HT-29 (cell line): ENCODE measurements around the gene MRAS. TPM values are rescaled to one million over a fixed set of nuclear protein-coding genes. Genes with fewer than 3 reads are reported as not detected.
"Not testable (repeated sequence)": the region's sequence is repeated elsewhere in the genome, so short reads cannot be mapped to it uniquely, and the experiment has no call there.

Experiments used
- DNase-seq: peaks from one replicate; pipeline ENCODE4 v3.0.0-alpha.2; 2015; ENCODE audit warnings: low spot score
- total RNA-seq: library from RNA; depleted of rRNA; stranded (reverse); fragments of >200 nt; shearing (Covaris generic); gene quantifications from 2 replicates; pipeline ENCODE4 v1.2.3, GENCODE V29; 2014

MRAS gene
- total RNA-seq, 1 experiment from 2014 or later = 1.3 TPM

DNA sequence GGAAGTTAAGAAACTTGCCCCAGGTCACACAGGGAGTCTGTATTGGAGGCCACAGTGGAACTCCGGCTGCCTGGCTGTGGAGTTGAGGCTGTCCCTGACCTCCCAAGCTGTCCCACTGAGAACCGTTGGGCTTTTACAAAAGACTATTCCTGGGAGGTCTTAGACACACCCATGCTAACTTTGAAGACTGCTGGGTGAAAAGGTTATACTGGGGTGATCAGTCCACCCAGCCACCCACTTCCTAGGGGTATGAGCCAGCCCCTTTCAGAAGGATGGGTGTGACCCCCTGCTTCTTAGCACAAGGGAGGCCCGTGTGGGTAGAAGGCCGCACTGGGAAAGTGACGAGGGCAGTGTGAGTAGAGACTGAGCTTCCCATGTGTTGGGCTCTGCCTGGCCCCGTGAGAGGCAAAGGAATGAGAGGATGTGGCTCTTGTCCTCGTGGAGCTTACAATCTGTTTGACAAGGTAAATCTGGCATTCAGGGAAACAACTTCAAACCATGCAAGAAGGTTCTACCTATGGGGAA lies 19.0 kb downstream of the MRAS start:
- DNase-seq = no peak

DNA sequence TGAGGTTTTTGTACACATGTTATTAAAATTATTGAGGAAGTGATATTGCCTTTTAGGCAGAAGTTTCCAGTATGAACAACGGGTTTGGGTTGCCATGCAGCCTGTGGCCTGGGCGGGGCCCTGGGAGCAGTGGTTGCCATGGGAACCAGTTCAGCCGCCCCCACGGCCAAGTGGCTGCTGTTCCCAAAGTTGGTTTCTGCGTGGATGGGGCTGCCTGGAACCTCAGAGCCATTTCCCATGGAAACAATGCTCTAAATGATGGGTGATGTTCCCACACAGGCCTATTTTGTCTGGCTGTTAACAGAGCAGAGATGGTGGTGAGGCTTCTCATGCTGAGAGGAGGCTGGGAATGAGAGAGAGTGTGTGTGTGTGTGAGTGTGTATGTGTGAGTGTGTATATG lies 19.5 kb downstream of the MRAS start:
- no peak for DNase-seq

DNA sequence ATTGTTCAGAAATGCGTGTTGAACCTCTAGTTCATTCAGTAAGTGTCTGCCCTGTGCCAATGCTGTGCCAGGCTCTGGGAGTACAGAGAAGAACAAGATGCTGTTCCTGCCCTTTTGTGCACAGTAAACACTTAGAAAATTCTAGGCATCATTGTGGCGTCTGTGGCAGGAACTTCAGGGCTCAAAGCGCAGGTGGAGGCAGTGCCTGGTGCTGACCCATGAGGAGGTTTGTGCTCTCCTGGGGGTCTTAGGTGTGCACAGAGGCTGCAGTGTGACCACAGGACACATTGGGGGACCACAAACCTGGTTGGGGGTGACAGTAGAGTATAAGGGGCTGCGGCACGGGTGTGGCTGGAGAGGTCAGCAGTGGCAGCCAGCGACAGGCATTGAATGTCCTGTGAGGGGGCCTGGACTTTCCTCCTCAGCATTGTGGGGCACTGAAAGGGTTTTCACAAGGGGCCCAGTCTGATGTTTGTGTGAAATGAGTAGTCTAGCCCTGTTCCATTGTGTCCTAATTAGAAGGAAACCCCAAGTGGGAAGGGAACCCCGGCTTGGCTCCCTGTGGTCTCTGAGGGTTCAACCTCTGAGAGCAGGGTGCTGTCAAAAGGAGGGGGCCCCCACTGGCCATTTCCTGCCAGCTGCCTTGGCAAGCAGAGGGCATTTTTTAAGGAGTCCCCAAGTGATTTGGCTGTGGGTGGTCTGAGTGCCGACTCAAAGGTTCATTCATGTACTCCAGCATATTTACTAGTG lies 20.9 kb downstream of the MRAS start:
- no peak for DNase-seq

DNA sequence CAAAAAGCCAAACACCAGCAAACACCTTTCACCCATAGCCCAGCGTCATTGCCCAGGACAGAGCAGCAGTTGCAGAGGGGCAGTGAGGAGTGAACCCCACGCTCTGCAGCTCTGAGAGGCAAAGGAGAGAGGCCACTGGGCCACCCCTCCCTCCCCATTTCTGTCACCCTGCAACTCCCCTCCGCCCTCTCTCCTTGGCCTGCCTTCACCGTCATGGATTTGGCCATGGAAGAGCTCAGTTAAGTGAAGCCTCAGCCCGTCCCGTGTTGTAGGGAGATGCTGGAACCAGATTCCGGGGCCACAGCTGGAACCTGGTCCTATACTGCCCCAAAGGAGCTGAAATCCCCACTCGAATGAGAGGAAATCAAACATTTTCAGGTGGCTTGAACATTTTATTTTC lies 21.9 kb downstream of the MRAS start:
- DNase-seq = no peak

DNA sequence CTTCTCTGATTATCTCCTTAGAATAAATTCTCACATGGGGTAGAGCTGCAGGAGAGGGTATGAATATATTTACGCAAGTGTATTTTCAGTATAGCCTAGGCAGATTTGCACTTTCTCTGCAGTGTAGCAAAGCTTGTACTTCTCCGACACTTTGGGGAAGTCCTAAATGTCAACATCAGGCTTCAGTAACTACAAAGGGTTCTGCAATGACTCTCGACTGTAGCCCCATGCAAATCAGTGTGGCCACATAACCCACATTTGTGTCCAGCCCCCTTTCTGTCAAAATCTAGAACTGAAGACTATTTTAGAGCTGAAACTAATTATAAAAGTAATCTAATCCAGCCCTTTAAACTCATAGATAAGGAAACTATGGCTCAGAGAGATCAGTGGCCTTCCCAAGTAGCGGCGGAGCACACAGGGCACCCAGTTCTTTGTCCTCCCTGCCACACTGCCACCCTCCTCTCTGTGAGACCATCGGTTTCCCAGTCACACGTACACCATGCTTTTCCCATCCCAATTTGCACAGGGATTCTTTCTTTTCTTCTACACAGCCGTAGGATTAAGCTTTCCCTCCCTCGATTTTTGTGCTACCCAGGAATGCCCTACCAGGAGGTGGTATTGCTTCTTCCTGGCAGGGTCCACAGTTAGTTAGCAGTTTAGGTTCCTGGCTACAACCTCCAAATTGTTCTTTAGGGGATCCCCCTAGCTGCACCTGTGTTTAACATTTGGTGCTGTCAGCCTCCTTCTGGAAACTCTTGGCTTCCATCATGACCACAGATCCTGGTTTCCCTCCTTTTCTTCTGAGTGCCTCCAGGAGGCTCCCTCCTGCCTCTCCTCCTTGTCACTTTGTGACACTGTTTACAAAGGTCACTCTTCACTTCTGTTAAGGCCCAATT lies 22.9 kb downstream of the MRAS start:
- no peak for DNase-seq

DNA sequence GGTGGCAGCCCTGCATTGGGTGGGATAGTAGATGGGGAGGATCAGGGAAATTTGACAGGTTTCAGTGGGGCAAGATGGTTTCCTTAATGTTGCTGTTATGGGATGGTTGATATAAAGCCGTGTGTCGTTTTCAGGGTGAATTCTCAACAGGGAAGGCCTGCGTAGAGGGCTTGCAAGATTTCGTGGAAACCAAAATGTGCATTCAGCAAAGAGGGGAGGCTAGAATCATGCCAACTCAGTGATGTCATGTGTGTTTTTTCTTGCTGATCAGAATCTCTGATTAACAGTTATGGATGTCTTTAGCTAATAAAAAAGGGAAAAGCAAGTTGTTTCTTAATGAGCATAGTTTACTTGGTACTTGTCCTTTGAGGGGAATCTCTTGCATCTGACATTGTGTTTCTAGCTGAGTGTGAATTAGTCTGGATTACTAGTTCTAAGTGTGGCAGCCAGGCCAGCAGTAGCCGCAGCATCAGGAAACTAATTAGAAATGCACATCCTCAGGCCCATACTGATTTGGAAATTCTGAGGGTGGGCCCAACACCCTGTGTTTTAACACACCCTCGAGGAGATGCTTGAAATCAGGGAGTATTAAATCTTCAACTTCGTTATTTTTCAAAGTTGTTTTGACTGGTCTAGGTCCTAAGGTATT lies 24.8 kb downstream of the MRAS start:
- DNase-seq = no peak

DNA sequence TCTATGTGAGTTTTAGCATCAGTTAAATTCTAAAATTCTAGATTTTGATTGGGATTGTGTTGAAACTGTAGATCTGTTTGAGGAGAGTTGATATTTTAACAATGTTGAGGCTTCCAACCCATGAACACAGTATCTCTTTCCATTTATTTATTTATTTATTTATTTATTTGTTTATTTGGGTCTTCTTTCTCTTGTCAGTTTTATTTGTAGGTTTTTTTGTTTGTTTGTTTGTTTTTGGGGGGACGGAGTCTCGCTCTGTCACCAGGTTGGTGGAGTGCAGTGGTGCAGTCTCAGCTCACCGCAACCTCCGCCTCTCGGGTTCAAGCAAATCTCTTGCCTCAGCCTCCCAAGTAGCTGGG lies 25.3 kb downstream of the MRAS start:
- DNase-seq = no peak

DNA sequence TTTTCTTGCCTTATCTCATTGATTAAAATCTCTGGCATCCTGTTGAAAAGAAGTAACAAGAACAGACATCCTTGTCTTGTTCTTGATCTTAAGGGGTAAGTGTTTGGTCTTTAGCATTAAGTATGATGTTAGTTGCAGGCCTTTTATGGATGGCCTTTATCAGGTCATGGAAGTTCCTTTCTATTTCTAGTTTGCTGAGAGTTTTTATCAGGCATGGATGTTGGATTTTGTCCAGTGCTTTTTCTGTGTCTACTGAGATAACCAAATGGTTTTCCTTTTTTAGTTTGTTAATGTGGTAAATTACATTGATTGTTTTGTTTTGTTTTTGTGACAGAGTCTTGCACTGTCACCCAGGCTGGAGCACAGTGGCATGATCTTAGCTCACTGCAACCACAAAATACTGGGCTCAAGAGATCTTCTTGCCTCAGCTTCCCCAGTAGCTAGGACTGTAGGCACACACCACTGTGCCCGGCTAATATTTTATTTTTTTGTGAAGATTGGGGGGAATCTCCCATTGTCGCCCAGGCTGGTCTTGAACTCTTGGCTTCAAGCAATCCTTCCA lies 26.3 kb downstream of the MRAS start:
- DNase-seq = no peak

DNA sequence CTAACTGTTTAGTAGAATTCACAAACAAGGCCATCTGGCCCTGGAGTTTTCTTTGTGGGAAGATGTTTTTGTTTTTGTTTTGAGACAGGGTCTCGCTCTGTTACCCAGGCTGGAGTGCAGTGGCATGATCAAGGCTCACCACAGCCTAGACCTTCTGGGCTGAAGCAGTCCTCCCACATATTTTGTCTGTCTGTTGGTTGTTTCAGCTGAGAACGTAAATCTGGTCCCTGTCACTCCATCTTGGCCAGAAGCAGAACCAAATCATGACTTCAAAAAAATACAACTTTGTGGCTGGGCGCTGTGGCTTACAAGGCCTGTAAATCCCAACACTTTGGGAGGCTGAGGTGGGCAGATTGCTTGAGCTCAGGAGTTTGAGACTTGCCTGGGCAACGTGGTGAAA lies 27.1 kb downstream of the MRAS start:
- DNase-seq = no peak

DNA sequence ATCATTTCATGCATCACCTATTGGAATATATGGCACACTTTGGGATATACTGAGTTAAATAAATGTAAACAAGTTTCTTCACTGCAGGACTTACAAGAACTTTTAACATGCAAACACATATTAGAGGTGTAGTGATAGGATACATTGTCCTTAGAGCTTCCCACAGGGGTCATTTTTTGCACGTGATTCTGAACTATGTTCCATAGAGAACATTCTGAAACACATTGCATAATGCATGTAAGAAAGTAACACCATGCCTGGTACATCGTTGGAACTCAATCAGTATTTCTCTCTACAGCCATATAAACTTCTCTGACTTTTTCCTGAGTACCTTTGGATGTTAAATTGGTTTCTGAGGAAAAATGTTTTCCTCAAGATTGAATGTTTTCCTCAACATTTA lies 28.3 kb downstream of the MRAS start:
- no peak for DNase-seq

DNA sequence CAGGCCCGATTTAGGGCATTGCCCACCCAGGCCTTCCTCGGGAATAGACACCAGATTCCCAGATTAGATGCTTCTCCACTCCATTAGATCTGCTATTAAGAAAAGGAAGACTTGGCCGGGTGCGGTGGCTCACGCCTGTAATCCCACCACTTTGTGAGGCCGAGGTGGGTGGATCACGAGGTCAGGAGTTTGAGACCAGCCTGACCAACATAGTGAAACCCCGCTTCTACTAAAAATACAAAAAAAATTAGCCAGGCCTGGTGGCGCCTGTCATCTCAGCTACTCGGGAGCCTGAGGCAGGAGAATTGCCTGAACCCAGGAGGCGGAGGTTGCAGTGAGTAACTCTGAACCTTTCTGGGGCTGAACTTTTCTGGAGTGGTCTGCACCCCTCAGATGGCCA lies 28.8 kb downstream of the MRAS start:
- DNase-seq = not testable (repeated sequence)

DNA sequence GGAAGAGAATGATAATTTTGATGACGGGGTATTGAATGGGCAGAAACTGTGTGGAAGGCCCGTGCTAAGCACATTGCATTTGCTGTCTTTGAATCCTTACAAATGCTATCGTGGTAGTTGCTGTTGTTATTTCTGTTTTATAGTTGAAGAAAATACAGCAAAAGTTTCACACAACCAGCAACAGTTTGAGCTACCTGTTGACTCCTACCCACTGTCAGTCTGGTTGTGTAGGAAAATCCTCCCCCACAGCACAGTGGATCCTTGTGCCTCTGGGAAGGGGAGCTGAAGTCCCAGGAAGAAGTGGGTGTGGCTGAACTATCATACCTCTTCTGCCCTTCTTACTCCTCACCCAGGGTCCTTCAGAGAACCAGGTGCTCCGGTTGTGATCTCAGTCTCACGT lies 29.4 kb downstream of the MRAS start:
- DNase-seq = no peak

DNA sequence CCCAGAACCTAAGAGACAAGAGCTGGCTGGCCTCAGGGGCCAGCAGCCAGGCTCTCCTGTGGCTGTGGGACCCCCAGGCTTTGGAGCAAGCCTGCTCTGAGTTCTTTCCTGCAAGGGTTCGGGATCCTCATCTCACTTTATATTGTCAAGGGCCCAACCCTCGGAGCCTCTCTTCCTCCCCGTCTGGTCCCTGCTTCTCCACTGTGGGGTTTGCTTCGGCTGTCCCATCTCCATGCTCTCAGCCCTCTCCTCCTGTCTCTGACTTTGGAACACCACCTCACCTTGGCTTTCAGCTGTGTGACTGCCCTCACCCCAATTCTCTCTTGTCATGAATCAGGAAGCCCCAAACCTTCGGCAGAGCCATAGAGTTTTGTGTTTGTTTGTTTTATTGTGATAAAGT lies 30.0 kb downstream of the MRAS start:
- no peak for DNase-seq

DNA sequence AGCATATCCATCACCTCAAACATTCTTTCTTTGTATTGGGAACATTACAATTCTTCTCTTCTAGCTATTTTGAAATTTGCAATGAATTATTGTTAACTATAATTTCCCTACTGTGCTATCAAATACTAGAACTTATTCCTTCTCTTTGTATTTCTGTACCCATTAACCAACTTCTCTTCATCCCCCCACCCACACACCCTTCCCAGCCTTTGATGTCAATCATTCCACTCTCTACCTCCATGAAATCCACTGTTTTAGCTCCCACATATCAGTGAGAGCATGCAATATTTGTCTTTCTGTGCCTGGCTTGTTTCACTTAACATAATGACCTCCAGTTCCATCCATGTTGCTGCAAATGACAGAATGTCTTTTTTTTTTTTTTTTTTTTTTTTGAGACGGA lies 30.6 kb downstream of the MRAS start:
- no peak for DNase-seq

DNA sequence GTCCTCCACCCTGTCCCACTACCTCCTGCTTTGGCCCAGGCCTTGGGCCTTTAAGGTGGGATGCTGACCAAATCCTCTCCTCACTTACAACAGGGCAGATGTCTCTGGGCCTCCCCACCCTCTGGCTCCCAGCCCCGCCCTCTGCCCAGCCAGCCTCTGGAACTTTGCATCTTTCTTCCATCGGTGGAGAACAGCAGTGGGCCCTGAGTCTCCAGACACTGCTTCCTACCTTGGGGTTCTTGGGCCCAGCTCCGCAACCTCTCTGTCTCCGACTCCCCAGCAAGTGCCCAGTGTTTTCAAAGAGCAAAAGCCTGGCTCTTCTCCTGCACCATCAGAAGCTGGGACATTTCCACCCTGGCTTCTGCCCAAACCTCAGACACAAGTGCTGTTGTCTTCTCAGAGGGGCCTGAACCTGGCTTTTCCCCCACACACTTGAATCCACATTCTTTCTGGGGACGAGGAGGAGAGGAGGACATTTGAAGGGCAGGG lies 33.1 kb downstream of the MRAS start:
- DNase-seq = no peak

DNA sequence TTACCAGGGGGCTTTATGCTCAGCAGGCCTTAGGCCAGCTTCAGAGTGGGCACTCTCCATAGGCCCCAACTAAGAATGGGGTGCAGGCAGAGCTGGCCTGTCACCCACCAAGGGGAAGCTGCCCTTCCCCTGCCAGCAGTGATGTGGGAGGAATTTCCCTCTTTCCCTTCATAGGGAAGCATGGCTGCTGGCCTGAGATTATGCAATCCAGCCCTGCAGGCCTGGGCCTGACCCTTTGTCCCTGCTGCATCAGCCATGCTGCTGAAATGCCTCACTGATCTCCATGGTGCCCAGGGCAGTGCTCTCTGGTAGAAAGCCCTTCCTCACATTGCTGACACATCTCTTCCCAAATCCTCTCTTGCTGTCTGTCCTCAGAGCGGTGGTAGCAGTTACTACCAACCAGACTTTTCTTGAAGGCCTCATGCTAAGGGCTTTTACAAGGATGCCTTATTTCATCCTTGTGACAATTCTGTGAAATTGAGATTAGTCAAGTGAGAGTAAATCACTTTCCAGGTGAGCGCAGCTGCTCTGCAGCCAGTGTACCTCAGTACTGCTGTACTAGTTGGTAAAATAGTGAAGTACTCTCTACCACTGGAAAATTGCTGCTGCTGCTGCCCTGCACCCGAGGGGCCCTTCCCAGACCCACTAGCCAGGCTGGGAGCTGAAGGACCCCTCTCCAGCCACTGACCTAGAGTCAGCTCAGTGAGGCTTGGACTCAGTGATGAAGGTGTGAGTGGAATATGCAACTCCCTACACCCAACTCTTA lies 33.8 kb downstream of the MRAS start:
- no peak for DNase-seq

DNA sequence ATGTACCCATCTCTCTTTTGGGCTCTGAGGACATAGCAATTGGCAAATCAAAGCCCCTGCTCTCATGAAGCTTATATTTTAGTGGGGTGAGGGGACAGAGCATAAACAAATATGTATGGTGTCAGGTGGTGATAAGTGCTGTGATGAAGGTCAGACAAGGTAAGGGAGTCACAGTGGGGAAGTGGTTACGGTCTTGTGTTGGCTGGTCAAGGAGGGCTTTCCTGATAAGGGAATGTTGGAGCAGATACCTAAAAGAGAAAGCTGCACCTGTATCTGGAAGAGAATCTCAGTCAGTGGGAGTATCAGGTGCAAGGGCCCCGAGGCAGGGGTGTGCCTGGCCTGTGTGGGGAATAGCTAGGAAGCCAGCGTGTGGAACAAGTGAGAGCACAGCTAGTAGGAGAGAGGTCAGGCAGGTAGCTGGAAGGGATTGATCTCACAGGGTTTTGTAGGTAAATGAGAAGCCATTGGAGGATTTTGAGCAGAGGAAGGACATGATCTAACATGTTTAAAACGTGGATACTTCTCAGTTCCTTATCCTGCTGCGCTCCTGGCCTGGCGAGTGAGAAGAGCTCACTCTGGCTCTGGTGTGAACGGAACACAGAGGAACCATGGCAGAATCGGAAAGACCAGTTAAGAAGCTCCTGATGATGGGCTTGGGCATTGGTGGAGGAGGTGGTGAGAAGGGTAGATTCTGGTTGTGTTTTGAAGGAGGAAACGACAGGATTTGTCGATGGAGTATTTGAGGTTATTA lies 35.5 kb downstream of the MRAS start:
- no peak for DNase-seq

DNA sequence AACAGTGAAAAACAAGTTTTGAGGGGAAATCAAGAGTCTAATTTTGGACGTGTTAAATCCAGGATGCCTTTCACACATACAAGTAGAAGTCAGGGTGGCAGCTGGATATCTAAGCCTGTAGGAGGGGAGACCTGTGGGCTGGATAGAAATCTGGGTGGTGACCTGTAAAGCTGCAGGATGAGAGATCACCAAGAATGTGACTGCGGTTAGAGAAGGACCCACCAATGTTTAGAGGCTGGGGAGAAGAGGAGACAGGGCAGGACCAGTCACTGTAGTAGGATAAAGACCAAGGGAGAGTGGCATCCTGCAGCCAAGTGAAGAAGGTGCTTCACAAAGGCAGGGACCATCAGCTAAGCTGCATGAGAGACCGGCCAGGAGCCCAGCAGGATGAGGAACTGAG lies 36.2 kb downstream of the MRAS start:
- DNase-seq = no peak

DNA sequence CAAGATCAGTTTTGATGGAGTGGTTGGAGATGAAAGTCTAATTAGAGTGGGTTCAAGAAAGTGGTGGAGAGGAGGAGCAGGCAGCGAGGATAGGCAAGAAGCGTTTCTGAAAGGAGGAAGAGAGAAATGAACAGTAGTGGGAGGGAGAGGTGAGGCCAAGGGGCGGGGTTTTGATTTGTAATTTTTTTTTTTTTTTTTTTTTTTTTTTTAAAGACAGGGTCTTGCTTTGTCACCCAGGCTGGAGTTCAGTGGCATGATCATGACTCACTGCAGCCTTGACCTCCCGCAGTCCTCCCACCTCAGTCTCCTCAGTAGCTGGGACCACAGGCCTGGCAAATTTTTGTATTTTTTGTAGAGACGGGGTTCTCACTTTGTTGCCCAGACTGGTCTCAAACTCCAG lies 36.6 kb downstream of the MRAS start:
- DNase-seq = no peak

DNA sequence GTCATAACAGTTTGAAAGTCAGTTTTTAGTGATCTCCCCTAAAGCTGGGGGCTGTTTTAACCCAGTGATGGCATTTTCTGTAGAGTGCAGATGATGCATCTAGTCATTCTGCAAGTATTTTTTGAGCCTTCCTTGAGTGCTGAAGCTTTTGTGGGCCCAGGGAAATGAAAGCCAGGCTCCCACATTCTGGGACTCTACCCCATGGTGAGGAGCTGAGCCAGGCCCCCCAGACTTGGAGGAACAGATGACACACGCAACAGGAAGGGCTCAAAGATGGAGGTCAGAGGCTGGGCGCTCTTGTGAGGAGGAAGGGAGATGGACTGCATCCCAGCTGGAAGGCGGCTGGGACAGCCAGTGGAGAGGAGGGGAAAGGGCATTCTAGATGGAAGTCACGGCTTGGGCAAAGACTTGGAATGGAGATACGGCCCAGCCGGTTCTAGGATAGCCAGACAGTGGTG lies 40.8 kb downstream of the MRAS start:
- DNase-seq = no peak
